Fibroblast of skin of back (primary cell): ENCODE measurements around the gene SNAP25.

Source experiments
- DNase-seq: peaks from one replicate; pipeline ENCODE4 v3.0.0-alpha.2; 2013

The SNAP25 gene

DNA sequence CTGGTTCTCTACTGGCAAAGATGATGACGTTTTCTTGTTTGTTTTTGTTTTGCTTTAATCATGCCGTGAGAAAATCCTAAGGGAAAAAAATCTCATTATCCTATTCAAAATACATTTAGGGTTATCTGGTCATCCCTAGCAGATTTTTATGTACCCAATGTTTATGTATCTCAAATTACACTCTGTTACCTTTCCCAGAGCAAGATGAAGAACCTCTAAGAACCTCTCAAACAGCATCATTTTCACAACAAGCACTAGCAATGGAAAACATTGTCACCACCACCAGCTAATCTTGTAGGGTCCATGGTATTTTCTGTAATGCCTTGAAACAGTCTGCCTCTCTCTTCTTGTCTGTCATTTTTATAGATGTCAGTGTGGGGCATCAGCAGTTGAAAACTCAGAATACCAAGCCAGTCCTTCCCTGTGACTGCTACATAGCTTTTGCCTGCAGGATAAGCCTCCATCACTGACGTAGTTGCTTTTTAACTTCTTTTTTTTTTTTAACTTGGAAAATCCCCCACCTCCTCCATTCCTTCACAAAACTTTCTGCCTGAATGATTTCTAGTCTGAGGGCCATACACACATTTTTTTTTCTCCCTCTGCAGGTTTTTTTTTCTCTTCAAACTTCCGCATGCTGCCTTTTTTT is 2.4 kb upstream of the SNAP25 start:
- no peak for DNase-seq

- peak; percentile 59 for DNase-seq
Measured at GRCh38 chr20:10217721-10218410, 764 bp upstream of the SNAP25 start.

- peak; percentile 62 for DNase-seq
Measured at GRCh38 chr20:10219452-10219791, 792 bp downstream of the SNAP25 start.

GRCh38 chr20:10219993-10220750 is 1.5 kb downstream of the SNAP25 start:
- no peak for DNase-seq

DNA sequence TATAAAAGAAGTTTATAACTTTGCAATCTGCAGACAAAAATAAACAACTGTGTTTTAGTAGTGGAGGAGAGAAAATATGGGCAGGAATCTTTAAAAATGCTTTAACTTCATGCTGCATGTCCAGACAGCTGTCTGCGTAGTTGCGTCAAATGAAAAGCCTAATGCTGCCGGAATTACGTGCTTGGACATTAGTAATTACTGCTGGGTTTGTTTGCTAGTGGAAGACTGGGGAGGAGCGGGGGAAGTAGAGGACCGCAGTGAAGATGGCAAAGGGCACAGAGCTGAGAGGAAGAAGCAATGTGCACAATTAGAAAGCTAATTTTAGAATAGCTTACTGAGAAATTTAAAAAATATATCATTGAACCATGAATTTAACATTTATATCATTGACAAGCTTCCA is 2.4 kb downstream of the SNAP25 start:
- DNase-seq = no peak

DNA sequence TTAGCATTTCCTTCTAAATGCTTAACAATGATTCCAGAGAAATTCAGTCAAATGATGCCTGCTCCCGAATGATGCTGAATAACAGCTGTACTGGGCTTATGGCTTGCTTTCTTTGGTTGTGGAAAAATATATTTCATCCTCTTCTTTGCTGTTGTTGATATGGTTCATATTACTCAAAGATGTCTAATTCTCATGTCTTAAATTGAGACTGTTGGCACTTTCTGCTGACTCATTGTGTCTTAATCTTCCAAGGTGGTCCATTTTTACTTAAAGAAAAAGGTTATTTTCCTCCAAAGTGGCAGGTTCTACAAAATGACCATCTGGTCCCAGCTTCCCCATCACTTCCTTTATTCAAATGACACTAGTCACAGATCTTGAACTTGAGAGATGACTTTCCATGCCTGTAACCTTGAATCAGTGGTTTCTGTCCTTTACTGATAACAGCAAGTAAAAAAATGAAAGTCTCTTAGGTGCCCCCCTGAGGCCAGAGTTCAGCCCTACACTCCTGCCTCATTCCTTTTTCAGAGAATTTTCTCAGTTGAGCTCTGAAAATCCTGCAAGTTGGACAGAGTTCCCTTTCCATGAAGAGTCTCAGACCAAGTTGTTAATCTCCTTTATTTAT is 6.9 kb downstream of the SNAP25 start:
- DNase-seq = no peak

DNA sequence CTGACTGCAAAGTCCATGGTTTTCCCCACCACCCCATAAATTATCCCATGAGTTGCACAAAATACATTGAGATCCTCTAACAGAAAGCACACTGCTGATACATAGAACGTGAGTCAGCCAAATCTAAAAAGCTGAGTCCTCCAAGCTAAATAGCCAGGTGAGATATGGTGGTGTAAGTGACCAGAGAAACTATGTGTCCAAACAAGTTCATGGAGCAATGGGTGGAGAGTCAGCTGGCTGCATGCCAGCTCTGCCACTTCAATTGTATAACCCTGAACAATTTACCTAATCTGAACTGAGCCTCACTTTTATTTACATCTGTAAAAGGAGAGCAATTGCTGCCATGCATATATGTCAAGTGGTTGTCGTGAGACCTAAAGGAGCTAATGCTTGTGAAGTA is 9.7 kb downstream of the SNAP25 start:
- DNase-seq = no peak

- DNase-seq = no peak
Measured at GRCh38 chr20:10231290-10231689, 12.7 kb downstream of the SNAP25 start.

- DNase-seq = no peak
Measured at GRCh38 chr20:10236540-10237533, 18.2 kb downstream of the SNAP25 start.

DNA sequence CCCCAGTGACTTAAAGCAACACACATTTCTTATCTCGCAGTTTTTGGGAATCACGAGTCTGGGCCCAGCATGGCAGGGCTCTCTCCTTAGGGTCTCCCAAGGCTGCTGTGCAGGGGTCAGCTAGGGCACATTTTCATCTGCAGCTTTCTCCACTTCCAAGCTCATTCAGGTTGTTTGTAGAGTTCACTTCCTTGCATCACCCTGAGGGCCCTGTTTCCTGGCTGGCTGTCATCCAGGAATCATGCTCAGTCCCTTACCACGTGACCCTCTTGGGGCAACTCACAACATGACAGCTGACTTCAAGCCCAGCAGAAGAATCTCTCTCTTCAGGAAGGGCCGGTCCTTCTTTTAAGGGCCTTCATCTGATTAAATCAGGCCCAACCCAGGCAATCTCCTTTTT is 21.3 kb downstream of the SNAP25 start:
- DNase-seq = peak; percentile 8

DNA sequence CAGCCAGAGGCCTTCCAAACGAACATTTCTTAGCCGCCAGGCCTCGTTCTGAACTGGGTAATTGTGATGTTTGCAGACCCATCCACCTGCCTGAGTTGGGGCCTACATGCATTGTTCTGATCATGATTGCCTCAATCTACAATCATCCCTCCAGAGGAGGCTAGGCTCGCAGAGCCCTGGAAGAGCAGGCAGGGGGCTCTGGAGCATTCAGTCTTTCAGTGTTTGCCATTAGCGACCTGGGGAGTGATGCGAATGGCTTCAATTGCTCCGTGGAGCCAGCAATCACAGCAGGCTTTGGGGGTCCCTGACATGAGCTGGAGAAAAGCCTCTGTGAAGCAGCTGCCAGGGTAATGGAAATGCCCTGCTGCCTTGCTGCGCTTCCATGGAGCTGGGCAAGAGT is 22.0 kb downstream of the SNAP25 start:
- DNase-seq = no peak

GRCh38 chr20:10242166-10242565 is 23.5 kb downstream of the SNAP25 start:
- no peak for DNase-seq

DNA sequence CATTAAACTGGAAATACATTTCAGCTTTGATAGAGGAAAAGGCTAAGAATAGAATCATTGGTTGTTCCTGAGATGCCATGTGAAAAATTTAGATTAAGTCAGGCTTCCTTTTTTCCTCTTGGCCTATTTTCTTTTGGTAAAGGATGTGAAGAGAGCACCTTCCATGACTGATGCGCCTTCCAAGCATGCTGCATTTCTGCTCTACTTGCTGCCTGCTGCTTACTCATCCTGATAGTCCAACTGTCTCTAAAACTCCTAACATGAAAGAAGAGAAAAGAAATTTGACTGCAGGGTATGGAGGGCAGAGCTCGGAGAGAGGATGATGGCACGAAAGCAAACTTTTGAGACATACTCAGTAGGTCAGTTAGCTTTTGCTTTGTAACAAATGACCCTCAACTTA is 28.8 kb downstream of the SNAP25 start:
- DNase-seq = peak; percentile 8

GRCh38 chr20:10249048-10249770 is 30.6 kb downstream of the SNAP25 start:
- peak; percentile 4 for DNase-seq

DNA sequence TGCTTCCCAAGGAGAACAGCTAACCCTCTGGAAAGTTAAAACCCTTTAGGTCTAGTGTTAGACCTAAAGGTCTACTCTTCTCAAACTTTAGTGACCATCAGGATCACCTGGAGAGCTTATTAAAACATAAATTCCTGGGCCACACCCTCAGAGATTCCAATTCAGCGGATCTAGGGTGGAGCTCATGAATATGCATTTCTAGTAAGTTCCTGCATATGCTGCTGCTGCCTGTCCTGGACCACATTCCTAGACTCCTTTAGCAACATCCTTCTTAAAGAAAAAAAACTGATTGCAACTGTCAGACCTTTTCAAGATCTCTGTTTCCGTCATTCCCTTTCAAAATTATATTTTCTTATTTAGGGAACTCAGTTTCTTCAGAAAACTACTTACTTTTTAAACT is 31.2 kb downstream of the SNAP25 start:
- no peak for DNase-seq

DNA sequence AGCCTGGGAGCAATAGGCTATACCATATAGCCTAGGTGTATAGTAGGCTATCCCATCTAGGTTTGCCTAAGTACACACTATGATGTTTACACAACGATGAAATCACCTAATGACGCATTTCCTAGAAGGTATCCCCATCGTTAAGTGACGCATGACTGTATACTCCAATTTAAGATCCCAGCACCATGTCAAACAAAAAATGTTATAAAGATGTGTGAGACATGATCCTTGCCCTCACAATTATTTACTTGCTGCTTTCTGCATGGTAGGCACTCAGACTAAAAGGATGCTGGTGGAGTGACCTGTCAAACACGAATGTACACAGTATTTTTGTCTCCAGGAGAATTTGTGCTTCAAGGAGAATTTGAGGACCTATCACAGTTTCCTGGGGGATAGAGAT is 32.3 kb downstream of the SNAP25 start:
- no peak for DNase-seq

DNA sequence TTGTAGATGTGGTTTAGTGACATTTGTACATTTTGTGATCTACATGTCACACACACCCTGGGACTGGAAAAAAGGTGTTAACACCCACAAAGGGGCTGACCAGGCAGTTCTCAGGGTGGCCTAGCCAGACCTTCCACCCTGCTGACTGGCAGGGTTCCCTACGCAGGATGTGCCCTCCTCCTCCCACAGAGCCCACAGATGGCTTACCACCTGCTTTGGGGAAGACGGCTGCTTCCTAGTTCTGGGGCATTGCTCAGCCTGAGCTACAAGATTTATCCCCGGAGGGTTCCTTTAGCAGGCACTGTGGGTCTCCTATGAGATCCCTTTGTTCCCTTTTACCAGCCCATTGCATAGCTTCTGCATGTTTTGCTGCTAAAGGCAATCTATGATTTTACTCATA is 35.1 kb downstream of the SNAP25 start:
- no peak for DNase-seq

DNA sequence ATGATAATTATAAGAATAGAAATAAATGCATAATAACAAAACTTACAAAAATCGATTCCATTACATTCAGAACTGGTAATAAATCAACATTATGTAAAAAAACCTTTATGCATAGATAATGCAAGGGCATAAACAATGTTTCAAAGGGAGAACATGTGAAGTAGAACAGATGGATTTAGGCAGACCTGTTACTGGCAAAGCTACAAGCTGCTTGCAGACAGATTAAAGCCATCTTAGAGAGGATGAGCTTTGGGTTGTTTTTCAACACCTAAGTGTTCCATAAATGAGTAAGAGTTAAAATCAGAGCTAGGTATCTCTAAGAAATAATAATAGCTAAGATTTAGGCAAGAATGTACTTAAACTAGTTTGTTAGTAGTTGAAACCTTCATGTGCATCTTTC is 37.2 kb downstream of the SNAP25 start:
- no peak for DNase-seq

DNA sequence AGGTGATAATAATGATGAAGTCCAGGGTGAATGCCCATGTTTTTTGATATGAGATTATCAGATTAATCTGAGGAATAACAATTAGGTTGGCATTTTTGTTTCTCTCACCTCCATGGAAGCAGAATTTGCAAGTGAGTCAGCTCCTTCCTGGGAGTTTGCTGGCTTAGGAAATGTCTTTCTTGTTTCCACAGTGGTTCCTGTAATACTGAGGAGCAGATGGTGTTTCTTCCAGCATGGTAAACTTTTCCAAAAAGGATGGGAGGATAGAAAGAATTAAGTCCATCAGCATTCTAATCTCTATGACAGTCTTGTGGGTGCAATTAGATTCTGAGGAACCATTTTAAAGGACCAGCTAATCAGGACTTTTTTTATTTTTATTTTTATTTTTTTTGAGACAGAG is 40.5 kb downstream of the SNAP25 start:
- DNase-seq = no peak

DNA sequence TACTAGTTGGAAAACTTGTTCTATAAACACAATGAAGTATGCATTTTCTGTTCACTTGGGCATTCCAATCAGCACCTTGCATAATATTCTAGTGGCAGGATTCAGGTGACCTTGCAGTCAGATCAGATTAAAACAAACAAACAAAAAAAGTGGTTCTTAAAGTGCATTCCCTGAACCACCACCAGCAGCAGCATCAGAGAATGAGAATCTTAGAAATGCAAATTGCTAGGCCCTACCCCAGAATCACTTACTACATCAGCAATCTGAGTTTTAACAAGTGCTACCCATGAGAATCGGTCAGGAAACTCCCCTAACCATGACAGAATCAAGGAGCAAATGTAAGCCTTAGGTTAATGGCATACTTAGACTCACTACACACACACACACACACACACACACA is 41.7 kb downstream of the SNAP25 start:
- no peak for DNase-seq

- DNase-seq = no peak
Measured at GRCh38 chr20:10261702-10262101, 43.1 kb downstream of the SNAP25 start.
